SK-N-SH (cell line): Measurements from ENCODE around the gene PDE9A.

Experiments
- EP300 ChIP-seq, 2 experiments: IDR thresholded peaks; 2 replicates each; pipeline versions ENCODE4 v1.4.0 to v1.6.1; 2012; ENCODE audit warnings: borderline replicate concordance in 1 of 2, low read depth in 1 of 2, low read length in 1 of 2
- EZH2phosphoT487 ChIP-seq: fragments of 200-600 bp; sonication (generic); IDR thresholded peaks from 2 replicates; pipeline ENCODE4 v1.6.1; 2017; ENCODE audit warnings: low read depth, mixed run types, mild to moderate bottlenecking, antibody characterized with exemption, moderate library complexity, borderline replicate concordance
- FOSL2 ChIP-seq: IDR thresholded peaks from 2 replicates; pipeline ENCODE4 v1.4.0; 2012; ENCODE audit warnings: low read depth, mild to moderate bottlenecking, moderate library complexity, borderline replicate concordance
- FOXJ3 ChIP-seq: sonication (generic); formaldehyde crosslinking; IDR thresholded peaks from 2 replicates; pipeline ENCODE4 v1.5.1; 2020; ENCODE audit warnings: mild to moderate bottlenecking, missing genetic modification reagents
- GABPA ChIP-seq: IDR thresholded peaks from 2 replicates; pipeline ENCODE4 v1.4.0; 2012; ENCODE audit warnings: low read depth, mild to moderate bottlenecking
- NFIC ChIP-seq: IDR thresholded peaks from 2 replicates; pipeline ENCODE4 v1.4.0; 2012; ENCODE audit warnings: borderline replicate concordance
- POLR2AphosphoS5 ChIP-seq: IDR thresholded peaks from 2 replicates; pipeline ENCODE4 v1.6.1; 2012; ENCODE audit warnings: low read depth, low read length
- TAF1 ChIP-seq: IDR thresholded peaks from 2 replicates; pipeline ENCODE4 v1.6.1; 2012; ENCODE audit warnings: low read depth, mild to moderate bottlenecking, low read length, moderate library complexity, borderline replicate concordance
- TCF12 ChIP-seq: IDR thresholded peaks from 2 replicates; pipeline ENCODE4 v1.4.0; 2012
- YY1 ChIP-seq: IDR thresholded peaks from 2 replicates; pipeline ENCODE4 v1.4.0; 2012; ENCODE audit warnings: low read depth, mild to moderate bottlenecking
- TF ChIP-seq, protein P1 (sequence below): fragments of 200-600 bp; sonication (generic); IDR thresholded peaks from 2 replicates; pipeline ENCODE4 v1.6.1; 2017; ENCODE audit warnings: antibody characterized with exemption, mild to moderate bottlenecking, moderate library complexity
- TF ChIP-seq, protein P2 (sequence below): IDR thresholded peaks from 2 replicates; pipeline ENCODE4; 2012
- TF ChIP-seq, protein P3 (sequence below): IDR thresholded peaks from 2 replicates; pipeline ENCODE4 v1.4.0; 2012; ENCODE audit warnings: low read depth, borderline replicate concordance
- TF ChIP-seq, protein P4 (sequence below): IDR thresholded peaks from 2 replicates; pipeline ENCODE4 v1.6.1; 2012; ENCODE audit warnings: mild to moderate bottlenecking, low read depth, low read length, moderate library complexity

DNA sequence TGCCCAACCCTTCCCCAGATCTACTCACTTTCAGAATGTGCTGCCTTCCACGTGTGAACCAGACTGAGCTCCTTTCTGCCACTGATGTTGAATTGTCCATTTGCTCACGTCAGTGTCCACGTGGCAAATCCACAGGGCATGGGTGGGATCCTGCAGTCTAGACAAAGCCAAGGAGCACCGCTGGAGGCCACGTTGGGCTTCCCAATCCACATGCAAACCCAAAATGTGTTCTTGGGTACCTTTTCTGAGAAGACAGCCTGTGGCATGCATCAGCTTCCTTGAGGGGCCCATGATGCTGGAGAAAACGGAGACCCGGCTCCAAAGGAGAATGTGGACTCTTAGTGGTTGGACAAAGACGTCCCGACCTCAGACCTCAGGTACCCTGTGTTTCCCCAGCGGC, 87.6 kb downstream of the PDE9A start:
- TF ChIP-seq FOSL2 (no peak), TAF1 (no peak), FOXJ3 (no peak), EZH2phosphoT487 (no peak), TCF12 (no peak), GABPA (no peak), POLR2AphosphoS5 (no peak), NFIC (no peak), YY1 (no peak), EP300 (IDR thresholded peaks at IDR 0.05; ENCODE audit: borderline replicate concordance in 1 of 2, low read depth in 1 of 2, low read length in 1 of 2) (no peak)
- TF ChIP-seq, protein P1, sequence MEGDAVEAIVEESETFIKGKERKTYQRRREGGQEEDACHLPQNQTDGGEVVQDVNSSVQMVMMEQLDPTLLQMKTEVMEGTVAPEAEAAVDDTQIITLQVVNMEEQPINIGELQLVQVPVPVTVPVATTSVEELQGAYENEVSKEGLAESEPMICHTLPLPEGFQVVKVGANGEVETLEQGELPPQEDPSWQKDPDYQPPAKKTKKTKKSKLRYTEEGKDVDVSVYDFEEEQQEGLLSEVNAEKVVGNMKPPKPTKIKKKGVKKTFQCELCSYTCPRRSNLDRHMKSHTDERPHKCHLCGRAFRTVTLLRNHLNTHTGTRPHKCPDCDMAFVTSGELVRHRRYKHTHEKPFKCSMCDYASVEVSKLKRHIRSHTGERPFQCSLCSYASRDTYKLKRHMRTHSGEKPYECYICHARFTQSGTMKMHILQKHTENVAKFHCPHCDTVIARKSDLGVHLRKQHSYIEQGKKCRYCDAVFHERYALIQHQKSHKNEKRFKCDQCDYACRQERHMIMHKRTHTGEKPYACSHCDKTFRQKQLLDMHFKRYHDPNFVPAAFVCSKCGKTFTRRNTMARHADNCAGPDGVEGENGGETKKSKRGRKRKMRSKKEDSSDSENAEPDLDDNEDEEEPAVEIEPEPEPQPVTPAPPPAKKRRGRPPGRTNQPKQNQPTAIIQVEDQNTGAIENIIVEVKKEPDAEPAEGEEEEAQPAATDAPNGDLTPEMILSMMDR = no peak
- TF ChIP-seq, protein P2, sequence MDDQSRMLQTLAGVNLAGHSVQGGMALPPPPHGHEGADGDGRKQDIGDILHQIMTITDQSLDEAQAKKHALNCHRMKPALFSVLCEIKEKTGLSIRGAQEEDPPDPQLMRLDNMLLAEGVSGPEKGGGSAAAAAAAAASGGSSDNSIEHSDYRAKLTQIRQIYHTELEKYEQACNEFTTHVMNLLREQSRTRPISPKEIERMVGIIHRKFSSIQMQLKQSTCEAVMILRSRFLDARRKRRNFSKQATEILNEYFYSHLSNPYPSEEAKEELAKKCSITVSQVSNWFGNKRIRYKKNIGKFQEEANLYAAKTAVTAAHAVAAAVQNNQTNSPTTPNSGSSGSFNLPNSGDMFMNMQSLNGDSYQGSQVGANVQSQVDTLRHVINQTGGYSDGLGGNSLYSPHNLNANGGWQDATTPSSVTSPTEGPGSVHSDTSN = no peak
- TF ChIP-seq, protein P3, sequence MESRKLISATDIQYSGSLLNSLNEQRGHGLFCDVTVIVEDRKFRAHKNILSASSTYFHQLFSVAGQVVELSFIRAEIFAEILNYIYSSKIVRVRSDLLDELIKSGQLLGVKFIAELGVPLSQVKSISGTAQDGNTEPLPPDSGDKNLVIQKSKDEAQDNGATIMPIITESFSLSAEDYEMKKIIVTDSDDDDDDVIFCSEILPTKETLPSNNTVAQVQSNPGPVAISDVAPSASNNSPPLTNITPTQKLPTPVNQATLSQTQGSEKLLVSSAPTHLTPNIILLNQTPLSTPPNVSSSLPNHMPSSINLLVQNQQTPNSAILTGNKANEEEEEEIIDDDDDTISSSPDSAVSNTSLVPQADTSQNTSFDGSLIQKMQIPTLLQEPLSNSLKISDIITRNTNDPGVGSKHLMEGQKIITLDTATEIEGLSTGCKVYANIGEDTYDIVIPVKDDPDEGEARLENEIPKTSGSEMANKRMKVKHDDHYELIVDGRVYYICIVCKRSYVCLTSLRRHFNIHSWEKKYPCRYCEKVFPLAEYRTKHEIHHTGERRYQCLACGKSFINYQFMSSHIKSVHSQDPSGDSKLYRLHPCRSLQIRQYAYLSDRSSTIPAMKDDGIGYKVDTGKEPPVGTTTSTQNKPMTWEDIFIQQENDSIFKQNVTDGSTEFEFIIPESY = no peak
- TF ChIP-seq, protein P4, sequence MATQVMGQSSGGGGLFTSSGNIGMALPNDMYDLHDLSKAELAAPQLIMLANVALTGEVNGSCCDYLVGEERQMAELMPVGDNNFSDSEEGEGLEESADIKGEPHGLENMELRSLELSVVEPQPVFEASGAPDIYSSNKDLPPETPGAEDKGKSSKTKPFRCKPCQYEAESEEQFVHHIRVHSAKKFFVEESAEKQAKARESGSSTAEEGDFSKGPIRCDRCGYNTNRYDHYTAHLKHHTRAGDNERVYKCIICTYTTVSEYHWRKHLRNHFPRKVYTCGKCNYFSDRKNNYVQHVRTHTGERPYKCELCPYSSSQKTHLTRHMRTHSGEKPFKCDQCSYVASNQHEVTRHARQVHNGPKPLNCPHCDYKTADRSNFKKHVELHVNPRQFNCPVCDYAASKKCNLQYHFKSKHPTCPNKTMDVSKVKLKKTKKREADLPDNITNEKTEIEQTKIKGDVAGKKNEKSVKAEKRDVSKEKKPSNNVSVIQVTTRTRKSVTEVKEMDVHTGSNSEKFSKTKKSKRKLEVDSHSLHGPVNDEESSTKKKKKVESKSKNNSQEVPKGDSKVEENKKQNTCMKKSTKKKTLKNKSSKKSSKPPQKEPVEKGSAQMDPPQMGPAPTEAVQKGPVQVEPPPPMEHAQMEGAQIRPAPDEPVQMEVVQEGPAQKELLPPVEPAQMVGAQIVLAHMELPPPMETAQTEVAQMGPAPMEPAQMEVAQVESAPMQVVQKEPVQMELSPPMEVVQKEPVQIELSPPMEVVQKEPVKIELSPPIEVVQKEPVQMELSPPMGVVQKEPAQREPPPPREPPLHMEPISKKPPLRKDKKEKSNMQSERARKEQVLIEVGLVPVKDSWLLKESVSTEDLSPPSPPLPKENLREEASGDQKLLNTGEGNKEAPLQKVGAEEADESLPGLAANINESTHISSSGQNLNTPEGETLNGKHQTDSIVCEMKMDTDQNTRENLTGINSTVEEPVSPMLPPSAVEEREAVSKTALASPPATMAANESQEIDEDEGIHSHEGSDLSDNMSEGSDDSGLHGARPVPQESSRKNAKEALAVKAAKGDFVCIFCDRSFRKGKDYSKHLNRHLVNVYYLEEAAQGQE = no peak
